GM12878 (cell line): ENCODE results near the gene JAG1. TPM values are rescaled to one million over a fixed set of nuclear protein-coding genes. Genes with fewer than 3 reads are reported as not detected.

ENCODE experiments used
- ATAC-seq: fragments of 200-7000 bp; cut with Tn5 transposase; 3 replicates; pipeline ENCODE4 v1.9.1; 2020; ENCODE audit warnings: mild to moderate bottlenecking, moderate library complexity
- BruUV-seq: library from RNA; stranded (reverse); fragments of 400-500 nt; replicated peaks from 2 replicates; lab custom pipeline; 2021; lab: Mats Ljungman, UMichigan
- CTCF ChIA-PET: fragments of 300-600 bp; sonication (Branson Sonifier 250); formaldehyde crosslinking; extraction: SDS; loops from one replicate; lab custom pipeline; 2021; ENCODE audit warnings: inconsistent platforms; lab: Yijun Ruan, JAX
- POLR2A ChIA-PET: fragments of 350-600 bp; formaldehyde crosslinking; extraction: SDS; loops from one replicate; lab custom pipeline; 2021; ENCODE audit warnings: inconsistent platforms; lab: Charles Lee
- RAD21 ChIA-PET: fragments of 300-600 bp; sonication (Branson Sonifier 250); formaldehyde crosslinking; loops from one replicate; lab custom pipeline; 2023; ENCODE audit warnings: antibody characterized with exemption; ENCODE audit not compliant: unreplicated experiment; lab: Charles Lee
- SMC1A ChIA-PET: fragments of 300-600 bp; sonication (Branson Sonifier 250); formaldehyde crosslinking; loops from one replicate; lab custom pipeline; 2023; ENCODE audit not compliant: unreplicated experiment, uncharacterized antibody; lab: Charles Lee
- DNase-seq: peaks from one replicate; pipeline ENCODE4 v3.0.0-alpha.2; 2011; ENCODE audit warnings: low read depth, low spot score
- FAIRE-seq: peaks from 3 replicates; lab custom pipeline; 2011; peaks lifted over from hg19 to GRCh38; lab: Jason Lieb, UNC
- H2AFZ ChIP-seq: 2 replicates; pipeline ENCODE4 v1.6.0; 2011; ENCODE audit warnings: low read depth, low read length, control low read depth; ENCODE audit not compliant: control insufficient read depth
- H3K27ac ChIP-seq: 2 replicates; pipeline ENCODE4 v1.5.1; 2011; ENCODE audit warnings: control low read depth; ENCODE audit not compliant: control insufficient read depth, insufficient read depth
- H3K27me3 ChIP-seq, 2 experiments: replicated peaks in 1 of 2; 2 replicates each; pipeline versions ENCODE4 v1.6.0 to v1.6.1; 2011; ENCODE audit warnings: low read length in 1 of 2; ENCODE audit not compliant: control insufficient read depth in 2 of 2, insufficient read depth in 2 of 2
- H3K36me3 ChIP-seq, 2 experiments: 2 replicates each; pipeline ENCODE4 v1.5.1; 2011; ENCODE audit warnings: low read length in 1 of 2; ENCODE audit not compliant: control insufficient read depth in 2 of 2, insufficient read depth in 2 of 2
- H3K4me1 ChIP-seq: 2 replicates; pipeline ENCODE4 v1.6.1; 2011; ENCODE audit warnings: mild to moderate bottlenecking, low read length, moderate library complexity, mixed read lengths; ENCODE audit not compliant: control insufficient read depth, insufficient read depth
- H3K4me2 ChIP-seq: 2 replicates; pipeline ENCODE4 v1.6.0; 2011; ENCODE audit warnings: control low read depth; ENCODE audit not compliant: control insufficient read depth, insufficient read depth
- H3K4me3 ChIP-seq: fragments of 200-600 bp; sonication (generic); 2 replicates; pipeline ENCODE4 v1.5.1; 2016
- H3K79me2 ChIP-seq: 2 replicates; pipeline ENCODE4 v1.6.0; 2011; ENCODE audit warnings: low read length; ENCODE audit not compliant: control insufficient read depth, insufficient read depth
- H3K9ac ChIP-seq: 2 replicates; pipeline ENCODE4 v1.8.0; 2011; ENCODE audit warnings: low read length, control low read depth, mixed read lengths; ENCODE audit not compliant: control insufficient read depth, insufficient read depth
- H3K9me3 ChIP-seq: replicated peaks from 3 replicates; pipeline ENCODE4 v1.5.1; 2011; ENCODE audit warnings: mild to moderate bottlenecking, low read length; ENCODE audit not compliant: control insufficient read depth, insufficient read depth
- H4K20me1 ChIP-seq: 2 replicates; pipeline ENCODE4 v1.6.0; 2011; ENCODE audit not compliant: control insufficient read depth, insufficient read depth
- ASH2L ChIP-seq: fragments of 300-600, 200-600 bp; sonication (generic); IDR thresholded peaks from 2 replicates; pipeline ENCODE4 v1.6.1; 2017; ENCODE audit warnings: low read depth, mild to moderate bottlenecking, borderline replicate concordance
- ATF2 ChIP-seq: IDR thresholded peaks from 2 replicates; pipeline ENCODE4 v1.6.1; 2012; ENCODE audit warnings: low read length, inconsistent platforms
- MXI1 ChIP-seq: fragments of 150-350 bp; IDR thresholded peaks from 2 replicates; pipeline ENCODE4 v1.6.1; 2011; ENCODE audit warnings: low read depth, mild to moderate bottlenecking, inconsistent platforms, low read length, improper control_type of control experiment
- NBN ChIP-seq: fragments of 450-650 bp; IDR thresholded peaks from 2 replicates; pipeline ENCODE4 v1.6.1; 2016
- NFXL1 ChIP-seq: fragments of 450-650 bp; IDR thresholded peaks from 2 replicates; pipeline ENCODE4 v1.6.1; 2017; ENCODE audit warnings: antibody characterized with exemption, mild to moderate bottlenecking, borderline replicate concordance
- POLR2AphosphoS5 ChIP-seq: IDR thresholded peaks from 2 replicates; pipeline ENCODE4 v1.6.1; 2011; ENCODE audit warnings: mild to moderate bottlenecking, low read length, inconsistent platforms
- PRDM15 ChIP-seq: fragments of 450-650 bp; formaldehyde crosslinking; IDR thresholded peaks from 2 replicates; pipeline ENCODE4 v1.4.0; 2020; ENCODE audit warnings: mild to moderate bottlenecking, moderate library complexity
- RUNX3 ChIP-seq: IDR thresholded peaks from 2 replicates; pipeline ENCODE4 v1.6.1; 2012; ENCODE audit warnings: low read length, inconsistent platforms
- TCF3 ChIP-seq: IDR thresholded peaks from 2 replicates; pipeline ENCODE4 v1.6.1; 2012; ENCODE audit warnings: low read depth, mild to moderate bottlenecking, low read length, borderline replicate concordance; ENCODE audit not compliant: insufficient read depth
- YBX1 ChIP-seq: fragments of 450-650 bp; IDR thresholded peaks from 2 replicates; pipeline ENCODE4 v1.6.1; 2016; ENCODE audit warnings: antibody characterized with exemption
- ZNF207 ChIP-seq: fragments of 450-650 bp; IDR thresholded peaks from 2 replicates; pipeline ENCODE4 v1.6.1; 2014; ENCODE audit warnings: antibody characterized with exemption, mild to moderate bottlenecking, borderline replicate concordance
- WGBS: methylation state at CpG from one replicate; pipeline ENCODE4 v1.1.6; 2016; ENCODE audit warnings: low lambda C conversion rate; ENCODE audit not compliant: insufficient replicate concordance, insufficient coverage; ENCODE audit errors: missing lambda C conversion rate; 5-methylcytosine and 5-hydroxymethylcytosine counted together
- in situ Hi-C: fragments of 300-500 bp; cut with MboI; formaldehyde crosslinking; loops from 9 replicates; pipeline ENCODE4 v1.14.3; 2018; ENCODE audit warnings: mixed read lengths
- intact Hi-C: fragments of 100-400 bp; cut with micrococcal nuclease; formaldehyde crosslinking; loops from one replicate; pipeline ENCODE4 v1.14.2; 2022; ENCODE audit not compliant: unreplicated experiment
- polyA plus RNA-seq, 11 experiments: library from polyadenylated mRNA; depleted of rRNA in 4 of 11; unstranded in 6 of 11; stranded (reverse) in 5 of 11; fragments of >200 nt; fragmentation: Nextera tagmentation in 4 of 11; fragmentation: Illumina TruSeq in 1 of 11; extraction: Ambion mirVana in 4 of 11; extraction: Trizol in 1 of 11; gene quantifications; 1 replicate in 1 of 11; 2 replicates in 10 of 11; pipeline versions ENCODE4 v1.2.1 to v1.2.3, GENCODE V29; 2011 to 2016; ENCODE audit warnings: inconsistent platforms in 2 of 11, missing spikeins in 2 of 11, low read depth in 1 of 11
- total RNA-seq, 4 experiments: library from RNA; depleted of rRNA in 3 of 4; stranded (reverse); fragments of >200 nt in 3 of 4; fragmentation: Illumina TruSeq in 1 of 4; extraction: Trizol in 1 of 4; gene quantifications; 2 replicates each; pipeline versions ENCODE4 v1.2.1 to v1.2.3, GENCODE V29; 2013 to 2021

Gene JAG1
- total and polyA plus RNA-seq, 10 of the 15 experiments (the other 5 are each of a cell fraction or from before 2014, with no cell fraction given) = 0.66 to 6.9 (median 1.8) TPM

GRCh38 chr20:10634683-10635411 is 39.0 kb downstream of the JAG1 start (continued):
- TF ChIP-seq ATF2 = no peak
- TF ChIP-seq, all 136 proteins: peak for 0

- DNase-seq = no peak
These were observed 39.6 kb downstream of the JAG1 start for GRCh38 chr20:10634211-10634610.

More at GRCh38 chr20:10634211-10634610, 39.6 kb downstream of the JAG1 start:
- Histone ChIP-seq H3K9me3 (no peaks in the 10 kb centered on the region), H3K27ac (no peak overlapping the region), H4K20me1 (no peaks in the 10 kb centered on the region), H3K27me3 (no peaks in the 10 kb centered on the region), H3K4me3 (no peak overlapping the region), H3K4me2 (no peak overlapping the region), H3K36me3 (peaks cover 0 to 5% of the 10 kb centered on the region in 2 experiments; a peak in 2 of 4 replicates), H3K4me1 (no peaks in the 10 kb centered on the region), H3K79me2 (no peaks in the 10 kb centered on the region), H2AFZ (no peak overlapping the region), H3K9ac (no peak overlapping the region)
- SMC1A ChIA-PET = interaction anchor here (0.8 to 1.0 kb wide), 2 partner anchors 53 to 70 kb away, joined by 3 read pairs; no protein-coding TSS in a partner anchor
- 33% methylated on average over 5 of the region's 5 CpGs for WGBS
- ATAC-seq (no peak), FAIRE-seq (no peak)
- in situ Hi-C loops (no loop called here), intact Hi-C loops (no loop called here)
- TF ChIP-seq YBX1 = no peak
- no peak for TF ChIP-seq POLR2AphosphoS5
- TF ChIP-seq RUNX3 = no peak
- TF ChIP-seq ASH2L = no peak
- no peak for TF ChIP-seq NFXL1
- TF ChIP-seq NBN = no peak
- TF ChIP-seq PRDM15 (CRISPR knock-in tag) = no peak
- TF ChIP-seq ZNF207 = no peak
- no peak for TF ChIP-seq MXI1
- no peak for TF ChIP-seq TCF3
- RAD21 ChIA-PET = no interaction called here
- POLR2A ChIA-PET = no interaction called here
- CTCF ChIA-PET = interaction anchor here (1.5 kb wide), 1 partner anchor 77 kb away, joined by 3 read pairs; no protein-coding TSS in a partner anchor
- no TSS peak for BruUV-seq
